Breast epithelium (tissue), 4 donors: Measurements from ENCODE around the gene NMRK2. TPM values are rescaled to one million over a fixed set of nuclear protein-coding genes. Genes with fewer than 3 reads are reported as not detected.

Source experiments
- DNase-seq, 2 donors: peaks; one replicate each; pipeline ENCODE4 v3.0.0-alpha.2; 2019; ENCODE audit warnings: low spot score in 2 of 2
- H3K27ac ChIP-seq, 2 donors: fragments of 200-600 bp; sonication (generic) in 1 of 2; one replicate each; pipeline ENCODE4 v1.5.1; 2016 to 2019; ENCODE audit warnings: mild to moderate bottlenecking in 1 of 2
- H3K27me3 ChIP-seq, 2 donors: fragments of 200-600 bp; sonication (generic) in 1 of 2; one replicate each; pipeline versions ENCODE4 v1.5.1 to v1.6.0; 2017 to 2019; ENCODE audit warnings: control low read depth in 1 of 2, mild to moderate bottlenecking in 1 of 2
- H3K36me3 ChIP-seq: fragments of 200-600 bp; one replicate; pipeline ENCODE4 v1.5.1; 2019
- H3K4me1 ChIP-seq, 2 donors: fragments of 200-600 bp; sonication (generic); one replicate each; pipeline ENCODE4 v1.5.1; 2016 to 2019; ENCODE audit warnings: control low read depth in 1 of 2
- H3K4me3 ChIP-seq, 3 donors: fragments of 200-600 bp; sonication (generic); 1 replicate in 2 of 3; 2 replicates in 1 of 3; pipeline ENCODE4 v1.5.1; 2016 to 2019; ENCODE audit warnings: mild to moderate bottlenecking in 3 of 3, moderate library complexity in 2 of 3
- H3K9me3 ChIP-seq, 2 donors: fragments of 200-600 bp; sonication (generic) in 1 of 2; one replicate each; pipeline ENCODE4 v1.5.1; 2016 to 2019; ENCODE audit warnings: control low read depth in 1 of 2
- CTCF ChIP-seq, 3 donors: fragments of 450-650 bp; IDR thresholded peaks; one replicate each; pipeline ENCODE4 v1.5.1; 2016 to 2017; ENCODE audit warnings: antibody characterized with exemption in 3 of 3, mild to moderate bottlenecking in 3 of 3, moderate library complexity in 3 of 3
- POLR2A ChIP-seq: fragments of 450-650 bp; IDR thresholded peaks from one replicate; pipeline ENCODE4 v1.6.1; 2016; ENCODE audit warnings: antibody characterized with exemption, mild to moderate bottlenecking, moderate library complexity
- POLR2AphosphoS5 ChIP-seq, 3 donors: sonication (generic); formaldehyde crosslinking; IDR thresholded peaks; one replicate each; pipeline ENCODE4 v1.6.1; 2017; ENCODE audit warnings: antibody characterized with exemption in 3 of 3
- intact Hi-C: fragments of 100-400 bp; cut with DNase I; formaldehyde crosslinking; loops from one replicate; pipeline ENCODE4 v1.15.1; 2023; ENCODE audit warnings: low total_unique reads
- total RNA-seq, 3 donors: library from RNA; depleted of rRNA; stranded (reverse); fragments of >200 nt; gene quantifications; one replicate each; pipeline ENCODE4 v1.1.0, GENCODE V29; 2016

The NMRK2 gene
- total RNA-seq, 3 donors from 2014 or later = 0.73 to 0.98 TPM; not detected in 1

- no peak overlapping the region for H3K27ac ChIP-seq
Measured at GRCh38 chr19:3958836-3959765, 26.2 kb downstream of the NMRK2 start.

GRCh38 chr19:3959766-3960131 lies 26.9 kb downstream of the NMRK2 start:
- H3K27me3 ChIP-seq = no peaks in the 10 kb centered on the region
- H3K4me3 ChIP-seq = no peak overlapping the region
- no peaks in the 10 kb centered on the region for H3K9me3 ChIP-seq
- H3K27ac ChIP-seq = peak overlapping the region in 1 of 2 donors; percentile 12
- DNase-seq = peak in 1 of 2 donors; percentile 26
- intact Hi-C loops = loop anchor here (5.0 kb wide), 1 partner anchor 1312 kb away; no protein-coding TSS in a partner anchor
- no peaks in the 10 kb centered on the region for H3K4me1 ChIP-seq
- peaks cover 20% of the 10 kb centered on the region for H3K36me3 ChIP-seq
- no peak for TF ChIP-seq CTCF (IDR thresholded peaks at IDR 0.05)
- TF ChIP-seq POLR2A = no peak
- no peak for TF ChIP-seq POLR2AphosphoS5 (IDR thresholded peaks at IDR 0.05)

More at GRCh38 chr19:3958836-3959765, 26.2 kb downstream of the NMRK2 start:
- TF ChIP-seq CTCF (IDR thresholded peaks at IDR 0.05) (no peak), POLR2AphosphoS5 (IDR thresholded peaks at IDR 0.05) (peak in 1 of 3 donors; percentile 18), POLR2A (no peak)
- Histone ChIP-seq H3K27me3 (no peaks in the 10 kb centered on the region), H3K36me3 (peaks cover 20% of the 10 kb centered on the region), H3K4me1 (no peaks in the 10 kb centered on the region), H3K9me3 (no peaks in the 10 kb centered on the region), H3K4me3 (no peak overlapping the region)
- intact Hi-C loops = no loop called here
- DNase-seq = peak in 1 of 2 donors; percentile 29

- intact Hi-C loops = loop anchor here (5.0 kb wide), 1 partner anchor 1314 kb away; no protein-coding TSS in a partner anchor
- Histone ChIP-seq H3K9me3 (no peaks in the 10 kb centered on the region), H3K36me3 (peaks cover 20% of the 10 kb centered on the region), H3K27me3 (no peaks in the 10 kb centered on the region), H3K27ac (no peak overlapping the region), H3K4me1 (no peaks in the 10 kb centered on the region), H3K4me3 (no peak overlapping the region)
- peak in 1 of 2 donors; percentile 20 for DNase-seq
- TF ChIP-seq POLR2AphosphoS5 (IDR thresholded peaks at IDR 0.05) (no peak), CTCF (IDR thresholded peaks at IDR 0.05) (no peak), POLR2A (no peak)
Measured at GRCh38 chr19:3961007-3961406, 28.1 kb downstream of the NMRK2 start.

GRCh38 chr19:3963458-3964255 lies 30.8 kb downstream of the NMRK2 start:
- no peaks in the 10 kb centered on the region for H3K9me3 ChIP-seq

More at GRCh38 chr19:3963458-3964255, 30.8 kb downstream of the NMRK2 start:
- TF ChIP-seq CTCF (IDR thresholded peaks at IDR 0.05) = no peak
- peak in 1 of 3 donors; percentile 22 for TF ChIP-seq POLR2AphosphoS5 (IDR thresholded peaks at IDR 0.05)
- no peak overlapping the region for H3K4me3 ChIP-seq
- H3K27me3 ChIP-seq = no peaks in the 10 kb centered on the region
- intact Hi-C loops = loop anchor here (5.0 kb wide), 1 partner anchor 1316 kb away; no protein-coding TSS in a partner anchor
- peaks cover 4 to 6% of the 10 kb centered on the region in 2 donors for H3K4me1 ChIP-seq
- DNase-seq = no peak
- H3K36me3 ChIP-seq = peaks cover 13% of the 10 kb centered on the region
- no peak overlapping the region for H3K27ac ChIP-seq
